Measurements from ENCODE around the gene IRX6.

GRCh38 chr16:55379371-55379770 lies 55.4 kb downstream of the IRX6 start:
- TF ChIP-seq GATA3 (IDR thresholded peaks at IDR 0.05; ENCODE audit: low read depth, low read length) (no peak), GATA2 (IDR thresholded peaks at IDR 0.05; ENCODE audit: low read depth, low read length) (peak; percentile 41; the same call in 1 of the 2 replicates)

All from SH-SY5Y (cell line).